Stimulated activated CD4-positive, alpha-beta T cell treated with anti-CD3 and anti-CD28 coated beads, Interleukin-1b, Interleukin-23, amount 100 ng/mL, for 24 hours (primary cell): Measurements from ENCODE around the gene U2SURP.
"Not testable (repeated sequence)": the region's sequence is repeated elsewhere in the genome, so short reads cannot be mapped to it uniquely, and the experiment has no call there.

ENCODE experiments used
- DNase-seq, 4 experiments: peaks; one replicate each; pipeline ENCODE4 v3.0.0-alpha.2; 2020; ENCODE audit warnings: low read depth in 4 of 4, low spot score in 1 of 4

U2SURP gene

GRCh38 chr3:143011705-143012104 lies 10.3 kb downstream of the U2SURP start:
- DNase-seq: no peak

GRCh38 chr3:143014921-143015320 lies 13.6 kb downstream of the U2SURP start:
- DNase-seq: no peak

- DNase-seq: no peak
These were observed 15.1 kb downstream of the U2SURP start for GRCh38 chr3:143016321-143016972.

- no peak for DNase-seq
These were observed 23.1 kb downstream of the U2SURP start for GRCh38 chr3:143024351-143024960.

- no peak for DNase-seq
These were observed 30.0 kb downstream of the U2SURP start for GRCh38 chr3:143031327-143031726.

GRCh38 chr3:143031796-143032387 lies 30.5 kb downstream of the U2SURP start:
- DNase-seq: not testable (repeated sequence)

- DNase-seq: no peak
These were observed 34.3 kb downstream of the U2SURP start for GRCh38 chr3:143035466-143036211.

GRCh38 chr3:143036557-143036956 lies 35.2 kb downstream of the U2SURP start:
- no peak for DNase-seq

GRCh38 chr3:143037867-143038266 lies 36.5 kb downstream of the U2SURP start:
- DNase-seq: no peak

GRCh38 chr3:143040261-143040879 lies 39.0 kb downstream of the U2SURP start:
- DNase-seq: no peak

- no peak for DNase-seq
These were observed 40.5 kb downstream of the U2SURP start for GRCh38 chr3:143041903-143042302.

- DNase-seq: no peak
These were observed 44.3 kb downstream of the U2SURP start for GRCh38 chr3:143045639-143046038.

GRCh38 chr3:143046075-143046474 lies 44.7 kb downstream of the U2SURP start:
- DNase-seq: not testable (repeated sequence)

GRCh38 chr3:143054011-143054410 lies 52.6 kb downstream of the U2SURP start:
- DNase-seq: no peak

GRCh38 chr3:143056372-143056771 lies 55.0 kb downstream of the U2SURP start:
- no peak for DNase-seq

GRCh38 chr3:143060906-143061305 lies 59.5 kb downstream of the U2SURP start:
- no peak for DNase-seq

GRCh38 chr3:143063018-143063417 lies 61.6 kb downstream of the U2SURP start:
- no peak for DNase-seq

- DNase-seq: no peak
These were observed 63.4 kb downstream of the U2SURP start for GRCh38 chr3:143064777-143065176.

GRCh38 chr3:143065364-143065763 lies 64.0 kb downstream of the U2SURP start:
- DNase-seq: no peak

- no peak for DNase-seq
These were observed 64.7 kb downstream of the U2SURP start for GRCh38 chr3:143066033-143066432.

GRCh38 chr3:143067201-143067600 lies 65.8 kb downstream of the U2SURP start:
- DNase-seq: no peak
